ENCODE measurements around the gene RHOXF1.

- TF ChIP-seq CTCF (IDR thresholded peaks at IDR 0.05) (no peak), POLR2A (IDR thresholded peaks at IDR 0.05) (no peak)
These were observed 25.5 kb downstream of the RHOXF1 start for GRCh38 chrX:120090208-120090607.
